IPS-15b (cell line): Measurements from ENCODE around the gene PPFIBP2.

Source experiments
- H3K27me3 ChIP-seq: one replicate; pipeline ENCODE4 v1.6.1; 2013; ENCODE audit warnings: low read length; ENCODE audit not compliant: control insufficient read depth, insufficient read depth
- H3K36me3 ChIP-seq: one replicate; pipeline ENCODE4 v1.6.1; 2013; ENCODE audit warnings: low read length; ENCODE audit not compliant: control insufficient read depth, insufficient read depth
- H3K4me1 ChIP-seq: one replicate; pipeline ENCODE4 v1.6.1; 2013; ENCODE audit warnings: mild to moderate bottlenecking, low read length; ENCODE audit not compliant: control insufficient read depth, insufficient read depth
- H3K4me3 ChIP-seq: one replicate; pipeline ENCODE4 v1.5.1; 2013; ENCODE audit warnings: low read depth, low read length
- H3K9ac ChIP-seq: one replicate; pipeline ENCODE4 v1.6.1; 2013; ENCODE audit warnings: low read depth, mild to moderate bottlenecking, low read length
- H3K9me3 ChIP-seq: one replicate; pipeline ENCODE4 v1.6.1; 2013; ENCODE audit warnings: mild to moderate bottlenecking, low read length; ENCODE audit not compliant: control insufficient read depth, insufficient read depth

The PPFIBP2 gene

DNA sequence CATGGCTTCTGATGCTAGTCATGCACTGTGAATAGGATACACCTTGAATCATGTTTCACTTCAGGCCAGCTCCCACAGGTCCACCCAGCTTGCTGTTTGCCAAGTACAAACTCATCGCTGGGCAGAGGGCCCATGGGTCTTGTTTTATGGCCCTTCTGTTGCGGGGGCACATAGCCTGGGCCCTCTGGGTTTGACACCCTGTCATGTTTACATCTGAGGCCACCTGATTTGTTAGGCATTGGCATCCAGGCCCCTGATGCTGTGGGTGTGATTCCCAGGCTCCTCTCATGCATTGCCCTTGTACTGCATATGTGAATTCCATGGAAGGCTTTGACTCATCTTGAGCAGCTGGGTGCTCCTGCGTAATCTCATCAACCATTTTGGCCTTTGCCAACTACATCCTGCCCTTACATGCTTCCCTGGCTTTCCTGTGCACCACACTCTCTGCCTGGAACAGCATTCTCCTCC is 32.6 kb downstream of the PPFIBP2 start:
- H3K4me1 ChIP-seq: peaks cover 5% of the 10 kb centered on the region
- no peaks in the 10 kb centered on the region for H3K27me3 ChIP-seq

GRCh38 chr11:7547687-7548086 is 33.9 kb downstream of the PPFIBP2 start:
- H3K9ac ChIP-seq: no peak overlapping the region

More for the DNA sequence above, 32.6 kb downstream of the PPFIBP2 start:
- no peaks in the 10 kb centered on the region for H3K36me3 ChIP-seq
- no peaks in the 10 kb centered on the region for H3K9me3 ChIP-seq
- H3K9ac ChIP-seq: no peak overlapping the region
- no peak overlapping the region for H3K4me3 ChIP-seq

GRCh38 chr11:7548659-7549274 is 35.0 kb downstream of the PPFIBP2 start:
- H3K36me3 ChIP-seq: no peaks in the 10 kb centered on the region
- H3K9me3 ChIP-seq: no peaks in the 10 kb centered on the region
- H3K27me3 ChIP-seq: no peaks in the 10 kb centered on the region
- peaks cover 5% of the 10 kb centered on the region for H3K4me1 ChIP-seq
- H3K4me3 ChIP-seq: no peak overlapping the region
- H3K9ac ChIP-seq: no peak overlapping the region

More at GRCh38 chr11:7547687-7548086, 33.9 kb downstream of the PPFIBP2 start:
- Histone ChIP-seq H3K27me3 (no peaks in the 10 kb centered on the region), H3K36me3 (no peaks in the 10 kb centered on the region), H3K4me1 (peaks cover 5% of the 10 kb centered on the region), H3K4me3 (no peak overlapping the region), H3K9me3 (no peaks in the 10 kb centered on the region)

DNA sequence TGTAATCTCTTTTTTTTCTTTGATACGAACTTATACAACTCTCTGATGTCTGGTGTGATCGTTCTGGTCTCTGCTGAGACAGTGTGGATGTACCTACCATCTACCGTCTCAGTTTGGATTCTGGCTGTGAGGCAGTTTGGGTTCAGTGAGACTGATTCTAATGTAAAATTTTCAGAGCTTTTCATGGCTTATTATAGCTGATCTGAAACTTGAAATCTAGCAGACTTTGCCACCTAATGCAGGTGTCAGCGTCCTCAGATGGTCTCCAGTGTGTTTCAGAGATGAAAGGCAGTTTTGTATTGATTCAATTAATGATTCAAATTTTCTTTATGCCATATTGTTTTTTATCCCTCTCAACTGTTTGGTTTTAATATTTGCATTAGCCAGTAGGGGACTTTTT is 35.9 kb downstream of the PPFIBP2 start:
- Histone ChIP-seq H3K9me3 (no peaks in the 10 kb centered on the region), H3K9ac (no peak overlapping the region), H3K36me3 (no peaks in the 10 kb centered on the region), H3K4me1 (peaks cover 5% of the 10 kb centered on the region), H3K4me3 (no peak overlapping the region), H3K27me3 (no peaks in the 10 kb centered on the region)

DNA sequence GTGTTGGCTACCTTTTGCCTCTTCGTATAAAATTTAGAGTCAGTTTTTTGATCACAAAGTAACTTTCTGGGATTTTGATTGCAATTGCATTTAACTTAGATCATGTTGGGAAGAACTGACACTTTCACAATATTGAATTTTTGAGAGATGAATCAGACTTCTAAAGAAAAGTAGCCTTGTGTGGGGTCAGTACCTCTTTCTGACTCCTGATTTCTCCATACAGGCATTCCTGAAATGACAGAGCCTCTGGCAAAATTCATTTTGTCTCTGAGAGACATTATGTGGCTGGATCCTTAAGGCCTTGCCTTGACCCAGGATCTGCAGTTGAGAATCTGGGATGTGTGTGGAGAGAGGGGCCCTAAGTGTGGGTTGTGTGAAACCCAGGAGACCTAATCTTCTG is 37.8 kb downstream of the PPFIBP2 start:
- no peak overlapping the region for H3K4me3 ChIP-seq
- H3K36me3 ChIP-seq: no peaks in the 10 kb centered on the region
- no peaks in the 10 kb centered on the region for H3K9me3 ChIP-seq
- no peaks in the 10 kb centered on the region for H3K27me3 ChIP-seq
- no peaks in the 10 kb centered on the region for H3K4me1 ChIP-seq
- no peak overlapping the region for H3K9ac ChIP-seq

- no peaks in the 10 kb centered on the region for H3K9me3 ChIP-seq
- H3K27me3 ChIP-seq: no peaks in the 10 kb centered on the region
- no peaks in the 10 kb centered on the region for H3K36me3 ChIP-seq
- H3K4me3 ChIP-seq: no peak overlapping the region
- H3K4me1 ChIP-seq: no peaks in the 10 kb centered on the region
- H3K9ac ChIP-seq: no peak overlapping the region
These were observed 38.9 kb downstream of the PPFIBP2 start for GRCh38 chr11:7552666-7553065.

DNA sequence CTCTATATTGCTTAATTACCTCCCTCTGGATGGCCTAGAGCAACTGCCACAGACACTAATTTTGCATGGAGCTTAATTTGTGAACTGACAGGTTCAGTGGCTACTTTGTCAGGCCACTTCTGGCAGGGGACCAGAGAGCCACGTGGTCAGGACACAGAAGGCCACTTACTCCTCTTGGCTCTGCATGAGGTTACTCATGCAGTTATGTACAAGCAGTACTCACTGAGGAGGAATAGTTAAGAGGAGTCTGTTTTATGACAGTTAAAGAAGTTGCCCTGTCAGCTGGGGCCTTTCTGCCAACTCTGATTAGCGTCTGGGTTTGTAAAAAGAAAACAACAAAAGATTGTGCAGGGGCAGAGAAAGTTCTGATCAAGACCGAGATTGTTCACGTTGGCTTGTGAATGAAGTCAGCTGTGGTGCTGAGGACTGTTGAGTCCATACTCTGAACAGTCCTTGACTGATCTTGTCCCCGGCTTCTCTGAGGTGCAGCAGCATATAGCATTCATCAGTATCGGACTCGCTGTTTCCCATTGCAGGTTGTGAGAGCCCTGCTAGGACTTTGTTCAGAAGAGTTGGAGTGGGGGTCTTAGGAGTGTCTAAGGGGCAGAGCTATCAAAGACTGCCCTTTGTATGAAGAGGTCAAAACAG is 41.4 kb downstream of the PPFIBP2 start:
- H3K27me3 ChIP-seq: no peaks in the 10 kb centered on the region
- H3K4me1 ChIP-seq: no peaks in the 10 kb centered on the region
- no peaks in the 10 kb centered on the region for H3K9me3 ChIP-seq
- H3K9ac ChIP-seq: no peak overlapping the region
- no peak overlapping the region for H3K4me3 ChIP-seq
- no peaks in the 10 kb centered on the region for H3K36me3 ChIP-seq

DNA sequence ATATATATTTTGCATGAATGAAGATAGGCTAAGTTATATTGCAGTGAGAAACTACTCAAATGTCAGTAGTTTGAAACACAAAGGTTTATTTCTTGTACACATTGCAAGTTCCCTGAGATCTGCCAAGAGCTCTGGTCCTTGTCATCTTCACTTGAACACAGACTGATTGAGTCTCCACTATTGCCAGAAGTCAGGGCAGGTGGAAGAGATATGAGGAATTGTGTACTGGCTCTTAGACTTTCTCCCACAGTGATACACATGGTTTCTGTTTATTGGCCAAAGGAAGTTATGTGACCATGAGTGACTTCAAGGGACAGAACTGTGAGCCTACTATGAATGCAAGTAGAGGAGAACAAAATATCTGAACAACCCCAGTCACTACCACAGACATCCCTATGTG is 44.2 kb downstream of the PPFIBP2 start:
- H3K4me3 ChIP-seq: no peak overlapping the region
- no peaks in the 10 kb centered on the region for H3K4me1 ChIP-seq
- H3K9me3 ChIP-seq: no peaks in the 10 kb centered on the region
- H3K27me3 ChIP-seq: no peaks in the 10 kb centered on the region
- H3K9ac ChIP-seq: no peak overlapping the region
- H3K36me3 ChIP-seq: no peaks in the 10 kb centered on the region

DNA sequence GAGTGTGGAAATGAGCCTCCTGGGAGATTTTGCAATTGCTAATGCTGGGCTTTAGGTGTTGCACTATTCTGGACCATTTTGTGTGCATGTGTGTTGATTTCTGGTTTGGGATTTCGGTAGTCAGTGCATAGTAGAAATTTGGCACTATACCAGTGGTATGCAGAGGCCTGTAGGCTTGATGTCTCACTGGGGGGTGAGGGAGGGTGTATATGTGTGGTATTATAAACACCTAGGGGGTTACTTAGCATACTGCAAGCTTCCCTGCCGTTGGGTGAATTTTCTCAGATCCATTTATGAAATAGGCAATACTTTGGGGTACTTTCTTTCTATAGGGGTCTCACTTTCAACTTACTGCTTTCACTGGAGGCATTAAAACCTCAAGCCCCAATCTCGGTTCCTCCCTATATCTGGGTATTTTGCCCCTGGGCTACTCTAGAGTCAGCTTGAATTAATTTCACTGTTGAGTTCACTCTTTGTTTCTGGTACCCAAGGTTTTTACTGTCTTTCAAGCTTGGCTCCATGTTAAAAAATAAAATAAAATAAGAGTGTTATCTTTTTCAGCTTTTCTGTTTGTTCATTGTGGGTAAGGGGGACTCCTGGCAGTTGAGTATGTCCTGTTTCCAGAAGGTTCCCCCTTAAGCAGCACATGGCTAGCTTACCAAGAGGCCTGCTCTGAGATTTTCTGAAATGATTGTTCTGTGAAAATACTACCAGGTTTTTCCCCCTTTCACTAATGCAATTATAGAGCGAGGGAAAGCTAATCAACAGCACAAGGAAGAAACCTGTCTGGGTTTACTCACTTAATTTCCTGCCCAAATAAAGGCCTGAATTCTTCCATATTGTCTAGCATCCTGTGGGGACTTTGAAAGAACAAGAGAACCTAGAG is 45.8 kb downstream of the PPFIBP2 start:
- H3K9ac ChIP-seq: no peak overlapping the region
- no peaks in the 10 kb centered on the region for H3K27me3 ChIP-seq
- no peak overlapping the region for H3K4me3 ChIP-seq
- H3K36me3 ChIP-seq: no peaks in the 10 kb centered on the region
- no peaks in the 10 kb centered on the region for H3K9me3 ChIP-seq
- H3K4me1 ChIP-seq: no peaks in the 10 kb centered on the region

DNA sequence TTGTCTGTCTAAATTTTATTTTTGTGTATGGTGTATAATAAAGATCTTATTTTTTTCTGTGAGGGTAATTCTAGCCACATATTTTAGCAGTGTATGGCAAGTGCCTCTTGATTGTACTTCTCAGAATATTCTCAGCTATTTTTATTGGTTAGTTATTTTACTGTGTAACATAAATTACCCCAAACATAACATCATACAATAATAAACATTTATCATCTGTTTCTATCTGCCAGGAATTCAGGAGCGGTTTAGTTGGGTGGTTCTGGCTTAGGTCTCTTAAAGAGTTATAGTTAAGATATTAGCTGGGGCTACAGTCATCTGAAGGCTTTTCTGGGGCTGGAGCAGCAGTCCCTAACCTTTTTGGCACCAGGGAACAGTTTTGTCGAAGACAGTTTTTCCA is 47.8 kb downstream of the PPFIBP2 start:
- H3K9ac ChIP-seq: no peak overlapping the region
- H3K4me1 ChIP-seq: no peaks in the 10 kb centered on the region
- no peaks in the 10 kb centered on the region for H3K27me3 ChIP-seq
- H3K36me3 ChIP-seq: no peaks in the 10 kb centered on the region
- no peak overlapping the region for H3K4me3 ChIP-seq
- H3K9me3 ChIP-seq: no peaks in the 10 kb centered on the region

DNA sequence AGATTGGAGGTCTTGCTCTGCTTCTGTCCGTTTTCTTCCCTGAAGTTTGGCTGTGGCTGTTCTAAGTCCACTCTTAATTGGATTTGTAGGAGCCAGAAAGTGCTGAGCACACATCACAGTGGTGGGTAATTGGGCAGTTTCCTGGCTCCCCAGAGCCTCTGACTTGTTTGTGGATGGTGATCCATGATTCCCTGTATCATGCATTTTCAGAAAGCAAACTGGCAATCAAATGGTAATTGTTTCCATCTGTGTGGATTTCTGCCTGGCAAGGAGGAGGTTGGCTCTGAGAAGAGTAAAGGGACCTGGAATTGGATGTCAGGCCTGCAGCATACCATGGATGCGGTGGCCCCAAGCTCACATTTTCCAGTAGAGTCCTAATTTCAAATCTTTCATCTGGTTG is 49.5 kb downstream of the PPFIBP2 start:
- Histone ChIP-seq H3K4me3 (no peak overlapping the region), H3K9me3 (no peaks in the 10 kb centered on the region), H3K27me3 (no peaks in the 10 kb centered on the region), H3K4me1 (no peaks in the 10 kb centered on the region), H3K9ac (no peak overlapping the region), H3K36me3 (no peaks in the 10 kb centered on the region)
